ENCODE data around the gene LPIN1. TPM values are rescaled to one million over a fixed set of nuclear protein-coding genes. Genes with fewer than 3 reads are reported as not detected.

The LPIN1 gene
- total RNA-seq, 1 donor from 2014 or later = 18.3 TPM

- TF ChIP-seq, protein P1, sequence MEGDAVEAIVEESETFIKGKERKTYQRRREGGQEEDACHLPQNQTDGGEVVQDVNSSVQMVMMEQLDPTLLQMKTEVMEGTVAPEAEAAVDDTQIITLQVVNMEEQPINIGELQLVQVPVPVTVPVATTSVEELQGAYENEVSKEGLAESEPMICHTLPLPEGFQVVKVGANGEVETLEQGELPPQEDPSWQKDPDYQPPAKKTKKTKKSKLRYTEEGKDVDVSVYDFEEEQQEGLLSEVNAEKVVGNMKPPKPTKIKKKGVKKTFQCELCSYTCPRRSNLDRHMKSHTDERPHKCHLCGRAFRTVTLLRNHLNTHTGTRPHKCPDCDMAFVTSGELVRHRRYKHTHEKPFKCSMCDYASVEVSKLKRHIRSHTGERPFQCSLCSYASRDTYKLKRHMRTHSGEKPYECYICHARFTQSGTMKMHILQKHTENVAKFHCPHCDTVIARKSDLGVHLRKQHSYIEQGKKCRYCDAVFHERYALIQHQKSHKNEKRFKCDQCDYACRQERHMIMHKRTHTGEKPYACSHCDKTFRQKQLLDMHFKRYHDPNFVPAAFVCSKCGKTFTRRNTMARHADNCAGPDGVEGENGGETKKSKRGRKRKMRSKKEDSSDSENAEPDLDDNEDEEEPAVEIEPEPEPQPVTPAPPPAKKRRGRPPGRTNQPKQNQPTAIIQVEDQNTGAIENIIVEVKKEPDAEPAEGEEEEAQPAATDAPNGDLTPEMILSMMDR (IDR thresholded peaks at IDR 0.05; ENCODE audit: unreplicated experiment) = no peak
- Mint-ChIP-seq H3K27ac (no peak overlapping the region), H3K4me3 (ENCODE audit: low read depth) (no peak overlapping the region), H3K4me1 (ENCODE audit: low read depth) (peaks cover 2% of the 10 kb centered on the region), H3K9me3 (ENCODE audit: low read depth) (no peaks in the 10 kb centered on the region), H3K36me3 (ENCODE audit: insufficient read depth) (no peaks in the 10 kb centered on the region), H3K27me3 (peaks cover 43% of the 10 kb centered on the region)
- DNase-seq (ENCODE audit: low spot score, unreplicated experiment) = no peak
Measured at GRCh38 chr2:11720752-11721151, 25.7 kb upstream of the LPIN1 start.

DNA sequence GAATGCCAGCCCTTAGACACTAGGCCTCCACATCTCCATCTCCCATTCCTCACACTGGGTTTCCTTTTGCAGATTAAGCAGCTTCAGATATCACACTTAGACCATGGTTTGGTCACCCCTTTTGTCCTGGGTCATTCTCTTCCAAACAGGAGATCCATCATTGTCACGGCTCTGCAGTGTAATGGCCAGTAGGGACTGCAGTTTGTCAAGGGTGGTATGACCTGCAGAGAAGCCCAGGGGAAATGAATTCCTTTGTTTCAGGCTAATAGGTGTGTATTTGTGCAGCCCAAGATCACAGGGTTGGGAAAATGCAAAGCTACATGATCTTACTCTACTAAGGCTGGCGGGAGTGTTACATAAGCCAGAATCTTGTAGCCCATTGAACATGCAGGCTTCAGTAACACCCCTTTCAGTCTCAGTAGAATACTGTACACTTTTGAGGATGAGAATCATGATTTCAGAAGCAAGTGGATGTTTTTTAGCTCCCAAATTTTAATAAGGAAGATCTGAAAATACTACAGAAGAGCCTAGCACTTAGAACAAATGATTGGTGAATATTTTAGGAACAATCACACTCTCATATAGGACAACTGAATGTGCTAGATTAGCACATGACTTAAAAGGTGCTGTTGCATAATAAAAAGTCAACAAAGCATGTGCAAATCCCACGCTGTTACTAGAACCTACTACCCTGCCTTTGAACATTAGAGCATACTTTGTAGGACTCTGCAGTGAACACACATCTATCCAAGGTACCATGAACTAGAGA, 24.0 kb upstream of the LPIN1 start:
- TF ChIP-seq, protein P1 (IDR thresholded peaks at IDR 0.05; ENCODE audit: unreplicated experiment) = no peak
- Mint-ChIP-seq H3K27me3 (peaks cover 46% of the 10 kb centered on the region), H3K4me1 (ENCODE audit: low read depth) (peaks cover 2% of the 10 kb centered on the region), H3K36me3 (ENCODE audit: insufficient read depth) (no peaks in the 10 kb centered on the region), H3K27ac (no peak overlapping the region), H3K4me3 (ENCODE audit: low read depth) (no peak overlapping the region), H3K9me3 (ENCODE audit: low read depth) (no peaks in the 10 kb centered on the region)
- DNase-seq (ENCODE audit: low spot score, unreplicated experiment) = no peak

GRCh38 chr2:11723061-11723371, 23.4 kb upstream of the LPIN1 start:
- Mint-ChIP-seq H3K4me3 (ENCODE audit: low read depth) (no peak overlapping the region), H3K36me3 (ENCODE audit: insufficient read depth) (no peaks in the 10 kb centered on the region), H3K4me1 (ENCODE audit: low read depth) (peaks cover 2% of the 10 kb centered on the region), H3K9me3 (ENCODE audit: low read depth) (no peaks in the 10 kb centered on the region), H3K27ac (no peak overlapping the region), H3K27me3 (peaks cover 45% of the 10 kb centered on the region)
- TF ChIP-seq, protein P1 (IDR thresholded peaks at IDR 0.05; ENCODE audit: unreplicated experiment) = no peak
- no peak for DNase-seq (ENCODE audit: low spot score, unreplicated experiment)

DNA sequence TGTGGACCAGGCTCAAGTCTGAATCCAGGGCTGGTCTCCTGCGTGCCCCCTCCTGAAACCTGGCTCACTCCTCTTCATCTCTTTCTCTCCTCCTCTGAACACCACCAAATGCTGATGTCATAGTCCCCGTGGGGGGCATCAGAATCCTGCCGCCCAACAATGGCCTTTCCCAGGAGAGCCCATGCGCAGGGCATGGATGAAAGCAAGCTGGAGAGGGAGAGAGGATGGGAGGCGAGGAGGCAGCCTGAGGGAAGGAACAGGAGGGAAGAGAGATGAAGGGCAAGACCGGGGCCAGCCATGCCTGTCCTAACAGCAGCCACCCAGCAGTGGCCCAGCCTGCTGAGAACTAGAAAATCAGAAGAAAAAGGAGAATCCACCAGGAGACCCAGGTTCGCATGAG, 22.3 kb upstream of the LPIN1 start:
- Mint-ChIP-seq H3K27me3 (peaks cover 39% of the 10 kb centered on the region), H3K36me3 (ENCODE audit: insufficient read depth) (no peaks in the 10 kb centered on the region), H3K4me3 (ENCODE audit: low read depth) (no peak overlapping the region), H3K4me1 (ENCODE audit: low read depth) (peaks cover 2% of the 10 kb centered on the region), H3K9me3 (ENCODE audit: low read depth) (no peaks in the 10 kb centered on the region), H3K27ac (no peak overlapping the region)
- no peak for DNase-seq (ENCODE audit: low spot score, unreplicated experiment)
- TF ChIP-seq, protein P1 (IDR thresholded peaks at IDR 0.05; ENCODE audit: unreplicated experiment) = no peak

- Mint-ChIP-seq H3K27me3 (peaks cover 32% of the 10 kb centered on the region), H3K4me1 (ENCODE audit: low read depth) (no peaks in the 10 kb centered on the region)
Measured at GRCh38 chr2:11726384-11726783, 20.0 kb upstream of the LPIN1 start.

More at GRCh38 chr2:11726384-11726783, 20.0 kb upstream of the LPIN1 start:
- TF ChIP-seq, protein P1 (IDR thresholded peaks at IDR 0.05; ENCODE audit: unreplicated experiment) = no peak
- H3K27ac Mint-ChIP-seq = no peak overlapping the region
- no peak for DNase-seq (ENCODE audit: low spot score, unreplicated experiment)
- no peak overlapping the region for H3K4me3 Mint-ChIP-seq (ENCODE audit: low read depth)
- no peaks in the 10 kb centered on the region for H3K36me3 Mint-ChIP-seq (ENCODE audit: insufficient read depth)
- no peaks in the 10 kb centered on the region for H3K9me3 Mint-ChIP-seq (ENCODE audit: low read depth)

Data from progenitor cell of endocrine pancreas (in vitro differentiated cells).